K562 (cell line): ENCODE data around the gene APOM. TPM values are rescaled to one million over a fixed set of nuclear protein-coding genes. Genes with fewer than 3 reads are reported as not detected.
A peak's percentile ranks its signal among the peaks of the same experiment; 100 is the strongest.

Experiments
- BCOR ChIP-seq: fragments of 450-650 bp; IDR thresholded peaks from 2 replicates; pipeline ENCODE4 v1.6.1; 2016
- ETS2 ChIP-seq: IDR thresholded peaks from 2 replicates; pipeline ENCODE4 v1.6.1; 2016; ENCODE audit warnings: borderline replicate concordance, missing genetic modification characterization, mild to moderate bottlenecking, moderate library complexity, missing compliant biosample characterization; ENCODE audit not compliant: poor library complexity, severe bottlenecking
- ETV5 ChIP-seq: sonication (generic); formaldehyde crosslinking; IDR thresholded peaks from 2 replicates; pipeline ENCODE4 v1.4.0; 2020; ENCODE audit warnings: low read depth, mild to moderate bottlenecking, missing genetic modification reagents
- FIP1L1 ChIP-seq: fragments of 200-400 bp; formaldehyde crosslinking; IDR thresholded peaks from 2 replicates; pipeline ENCODE4 v1.6.1; 2018; ENCODE audit warnings: mild to moderate bottlenecking, low read depth, low read length; ENCODE audit not compliant: poor library complexity, severe bottlenecking
- GATAD2B ChIP-seq: fragments of 450-650 bp; IDR thresholded peaks from 2 replicates; pipeline ENCODE4 v1.6.1; 2017; ENCODE audit warnings: mild to moderate bottlenecking, borderline replicate concordance
- HCFC1 ChIP-seq: IDR thresholded peaks from 2 replicates; pipeline ENCODE4 v1.6.1; 2012; ENCODE audit warnings: low read depth, low read length, improper control_type of control experiment
- JUNB ChIP-seq: fragments of 450-650 bp; formaldehyde crosslinking; conservative IDR thresholded peaks from 2 replicates; pipeline ENCODE4 v1.4.0; 2020; ENCODE audit warnings: mild to moderate bottlenecking
- LCOR ChIP-seq: sonication (generic); formaldehyde crosslinking; IDR thresholded peaks from 2 replicates; pipeline ENCODE4 v1.8.0; 2022; ENCODE audit warnings: mild to moderate bottlenecking, missing genetic modification reagents
- NCOR1 ChIP-seq: fragments of 450-650 bp; IDR thresholded peaks from 2 replicates; pipeline ENCODE4 v1.6.1; 2016; ENCODE audit warnings: mild to moderate bottlenecking, moderate library complexity
- NFE2L1 ChIP-seq: fragments of 450-650 bp; IDR thresholded peaks from 2 replicates; pipeline ENCODE4 v1.6.1; 2016; ENCODE audit warnings: missing genetic modification characterization, low read depth, mild to moderate bottlenecking, missing compliant biosample characterization, moderate library complexity, borderline replicate concordance
- RBM25 ChIP-seq: fragments of 200-400 bp; formaldehyde crosslinking; IDR thresholded peaks from 2 replicates; pipeline ENCODE4 v1.6.1; 2018; ENCODE audit warnings: low read length, low read depth, moderate library complexity; ENCODE audit not compliant: severe bottlenecking
- STAT5A ChIP-seq: IDR thresholded peaks from 2 replicates; pipeline ENCODE4 v1.6.1; 2012; ENCODE audit warnings: low read length, inconsistent platforms, borderline replicate concordance
- TARDBP ChIP-seq: fragments of 450-650 bp; IDR thresholded peaks from 2 replicates; pipeline ENCODE4 v1.6.1; 2016
- ZNF134 ChIP-seq: fragments of 250-450 bp; sonication (Bioruptor Pico); conservative IDR thresholded peaks from 2 replicates; pipeline ENCODE4 v1.4.0; 2020
- ZNF316 ChIP-seq: fragments of 450-650 bp; IDR thresholded peaks from 2 replicates; pipeline ENCODE4 v1.6.1; 2016
- polyA plus RNA-seq, 8 experiments: library from polyadenylated mRNA; depleted of rRNA in 4 of 8; stranded (reverse) in 5 of 8; unstranded in 3 of 8; fragments of >200 nt; fragmentation: Nextera tagmentation in 2 of 8; fragmentation: Illumina TruSeq in 1 of 8; extraction: Ambion mirVana in 2 of 8; extraction: Trizol in 1 of 8; gene quantifications; 2 replicates each; pipeline versions ENCODE4 v1.2.1 to v1.2.3, GENCODE V29; 2011 to 2014; ENCODE audit warnings: inconsistent platforms in 1 of 8, missing spikeins in 1 of 8
- total RNA-seq, 7 experiments: library from RNA; depleted of rRNA in 6 of 7; stranded (reverse); fragments of >200 nt in 6 of 7; fragmentation: Illumina TruSeq in 2 of 7; extraction: Trizol in 2 of 7; gene quantifications; 2 replicates each; pipeline versions ENCODE4 v1.2.1 to v1.2.3, GENCODE V29; 2011 to 2021; ENCODE audit warnings: low replicate concordance in 1 of 7
- TF ChIP-seq, protein P1 (sequence below): fragments of 450-650 bp; IDR thresholded peaks from 2 replicates; pipeline ENCODE4 v1.6.1; 2016; ENCODE audit warnings: mild to moderate bottlenecking, moderate library complexity
- TF ChIP-seq, protein P2 (sequence below), 2 experiments: fragments of 450-650 bp in 1 of 2; sonication (generic) in 1 of 2; formaldehyde crosslinking in 1 of 2; IDR thresholded peaks in 1 of 2; conservative IDR thresholded peaks in 1 of 2; 2 replicates each; pipeline versions ENCODE4 v1.6.1 to v1.8.1; 2016 to 2023; ENCODE audit warnings: mild to moderate bottlenecking in 2 of 2, moderate library complexity in 2 of 2, inconsistent platforms in 1 of 2, missing genetic modification reagents in 1 of 2

The APOM gene
- total and polyA plus RNA-seq, 9 of the 15 experiments (the other 6 are each of a cell fraction or from before 2014, with no cell fraction given) = 5.7 to 24.3 (median 10.4) TPM

- TF ChIP-seq, protein P1, sequence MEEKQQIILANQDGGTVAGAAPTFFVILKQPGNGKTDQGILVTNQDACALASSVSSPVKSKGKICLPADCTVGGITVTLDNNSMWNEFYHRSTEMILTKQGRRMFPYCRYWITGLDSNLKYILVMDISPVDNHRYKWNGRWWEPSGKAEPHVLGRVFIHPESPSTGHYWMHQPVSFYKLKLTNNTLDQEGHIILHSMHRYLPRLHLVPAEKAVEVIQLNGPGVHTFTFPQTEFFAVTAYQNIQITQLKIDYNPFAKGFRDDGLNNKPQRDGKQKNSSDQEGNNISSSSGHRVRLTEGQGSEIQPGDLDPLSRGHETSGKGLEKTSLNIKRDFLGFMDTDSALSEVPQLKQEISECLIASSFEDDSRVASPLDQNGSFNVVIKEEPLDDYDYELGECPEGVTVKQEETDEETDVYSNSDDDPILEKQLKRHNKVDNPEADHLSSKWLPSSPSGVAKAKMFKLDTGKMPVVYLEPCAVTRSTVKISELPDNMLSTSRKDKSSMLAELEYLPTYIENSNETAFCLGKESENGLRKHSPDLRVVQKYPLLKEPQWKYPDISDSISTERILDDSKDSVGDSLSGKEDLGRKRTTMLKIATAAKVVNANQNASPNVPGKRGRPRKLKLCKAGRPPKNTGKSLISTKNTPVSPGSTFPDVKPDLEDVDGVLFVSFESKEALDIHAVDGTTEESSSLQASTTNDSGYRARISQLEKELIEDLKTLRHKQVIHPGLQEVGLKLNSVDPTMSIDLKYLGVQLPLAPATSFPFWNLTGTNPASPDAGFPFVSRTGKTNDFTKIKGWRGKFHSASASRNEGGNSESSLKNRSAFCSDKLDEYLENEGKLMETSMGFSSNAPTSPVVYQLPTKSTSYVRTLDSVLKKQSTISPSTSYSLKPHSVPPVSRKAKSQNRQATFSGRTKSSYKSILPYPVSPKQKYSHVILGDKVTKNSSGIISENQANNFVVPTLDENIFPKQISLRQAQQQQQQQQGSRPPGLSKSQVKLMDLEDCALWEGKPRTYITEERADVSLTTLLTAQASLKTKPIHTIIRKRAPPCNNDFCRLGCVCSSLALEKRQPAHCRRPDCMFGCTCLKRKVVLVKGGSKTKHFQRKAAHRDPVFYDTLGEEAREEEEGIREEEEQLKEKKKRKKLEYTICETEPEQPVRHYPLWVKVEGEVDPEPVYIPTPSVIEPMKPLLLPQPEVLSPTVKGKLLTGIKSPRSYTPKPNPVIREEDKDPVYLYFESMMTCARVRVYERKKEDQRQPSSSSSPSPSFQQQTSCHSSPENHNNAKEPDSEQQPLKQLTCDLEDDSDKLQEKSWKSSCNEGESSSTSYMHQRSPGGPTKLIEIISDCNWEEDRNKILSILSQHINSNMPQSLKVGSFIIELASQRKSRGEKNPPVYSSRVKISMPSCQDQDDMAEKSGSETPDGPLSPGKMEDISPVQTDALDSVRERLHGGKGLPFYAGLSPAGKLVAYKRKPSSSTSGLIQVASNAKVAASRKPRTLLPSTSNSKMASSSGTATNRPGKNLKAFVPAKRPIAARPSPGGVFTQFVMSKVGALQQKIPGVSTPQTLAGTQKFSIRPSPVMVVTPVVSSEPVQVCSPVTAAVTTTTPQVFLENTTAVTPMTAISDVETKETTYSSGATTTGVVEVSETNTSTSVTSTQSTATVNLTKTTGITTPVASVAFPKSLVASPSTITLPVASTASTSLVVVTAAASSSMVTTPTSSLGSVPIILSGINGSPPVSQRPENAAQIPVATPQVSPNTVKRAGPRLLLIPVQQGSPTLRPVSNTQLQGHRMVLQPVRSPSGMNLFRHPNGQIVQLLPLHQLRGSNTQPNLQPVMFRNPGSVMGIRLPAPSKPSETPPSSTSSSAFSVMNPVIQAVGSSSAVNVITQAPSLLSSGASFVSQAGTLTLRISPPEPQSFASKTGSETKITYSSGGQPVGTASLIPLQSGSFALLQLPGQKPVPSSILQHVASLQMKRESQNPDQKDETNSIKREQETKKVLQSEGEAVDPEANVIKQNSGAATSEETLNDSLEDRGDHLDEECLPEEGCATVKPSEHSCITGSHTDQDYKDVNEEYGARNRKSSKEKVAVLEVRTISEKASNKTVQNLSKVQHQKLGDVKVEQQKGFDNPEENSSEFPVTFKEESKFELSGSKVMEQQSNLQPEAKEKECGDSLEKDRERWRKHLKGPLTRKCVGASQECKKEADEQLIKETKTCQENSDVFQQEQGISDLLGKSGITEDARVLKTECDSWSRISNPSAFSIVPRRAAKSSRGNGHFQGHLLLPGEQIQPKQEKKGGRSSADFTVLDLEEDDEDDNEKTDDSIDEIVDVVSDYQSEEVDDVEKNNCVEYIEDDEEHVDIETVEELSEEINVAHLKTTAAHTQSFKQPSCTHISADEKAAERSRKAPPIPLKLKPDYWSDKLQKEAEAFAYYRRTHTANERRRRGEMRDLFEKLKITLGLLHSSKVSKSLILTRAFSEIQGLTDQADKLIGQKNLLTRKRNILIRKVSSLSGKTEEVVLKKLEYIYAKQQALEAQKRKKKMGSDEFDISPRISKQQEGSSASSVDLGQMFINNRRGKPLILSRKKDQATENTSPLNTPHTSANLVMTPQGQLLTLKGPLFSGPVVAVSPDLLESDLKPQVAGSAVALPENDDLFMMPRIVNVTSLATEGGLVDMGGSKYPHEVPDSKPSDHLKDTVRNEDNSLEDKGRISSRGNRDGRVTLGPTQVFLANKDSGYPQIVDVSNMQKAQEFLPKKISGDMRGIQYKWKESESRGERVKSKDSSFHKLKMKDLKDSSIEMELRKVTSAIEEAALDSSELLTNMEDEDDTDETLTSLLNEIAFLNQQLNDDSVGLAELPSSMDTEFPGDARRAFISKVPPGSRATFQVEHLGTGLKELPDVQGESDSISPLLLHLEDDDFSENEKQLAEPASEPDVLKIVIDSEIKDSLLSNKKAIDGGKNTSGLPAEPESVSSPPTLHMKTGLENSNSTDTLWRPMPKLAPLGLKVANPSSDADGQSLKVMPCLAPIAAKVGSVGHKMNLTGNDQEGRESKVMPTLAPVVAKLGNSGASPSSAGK = no peak
- TF ChIP-seq ZNF316 (no peak), STAT5A (peak; percentile 41; the same call in 1 of the 2 replicates), ZNF134 (CRISPR knock-in tag) (no peak), FIP1L1 (no peak), BCOR (no peak), GATAD2B (no peak), HCFC1 (peak; percentile 22; the same call in 1 of the 2 replicates), ETS2 (tag) (no peak), ETV5 (CRISPR knock-in tag) (no peak; the same call in 1 of the 2 replicates), LCOR (CRISPR knock-in tag) (no peak; the same call in none of the 2 replicates), NCOR1 (no peak), NFE2L1 (tag) (no peak), RBM25 (no peak), JUNB (CRISPR knock-in tag) (no peak), TARDBP (no peak)
- TF ChIP-seq, protein P2, sequence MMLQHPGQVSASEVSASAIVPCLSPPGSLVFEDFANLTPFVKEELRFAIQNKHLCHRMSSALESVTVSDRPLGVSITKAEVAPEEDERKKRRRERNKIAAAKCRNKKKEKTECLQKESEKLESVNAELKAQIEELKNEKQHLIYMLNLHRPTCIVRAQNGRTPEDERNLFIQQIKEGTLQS (IDR thresholded peaks at IDR 0.05) = no peak
- TF ChIP-seq, protein P2 (CRISPR knock-in tag; conservative IDR thresholded peaks at IDR 0.05) = peak; percentile 28; the same call in 1 of the 2 replicates
These were observed 4.1 kb downstream of the APOM start (continued) for GRCh38 chr6:31659649-31660380.
